Measurements from ENCODE around the gene ACOT7. TPM values are rescaled to one million over a fixed set of nuclear protein-coding genes. Genes with fewer than 3 reads are reported as not detected.
"Not testable (repeated sequence)": the region's sequence is repeated elsewhere in the genome, so short reads cannot be mapped to it uniquely, and the experiment has no call there.

ACOT7 gene
- total RNA-seq, 1 donor from 2014 or later = 23.1 TPM

GRCh38 chr1:6396998-6397397 is 3.4 kb upstream of the ACOT7 start:
- DNase-seq (ENCODE audit: low read depth) = no peak

- DNase-seq (ENCODE audit: low read depth) = not testable (repeated sequence)
Observed at GRCh38 chr1:6395781-6396244, 2.2 kb upstream of the ACOT7 start.

- DNase-seq (ENCODE audit: low read depth) = not testable (repeated sequence)
Observed at GRCh38 chr1:6395130-6395529, 1.6 kb upstream of the ACOT7 start.

- no peak for DNase-seq (ENCODE audit: low read depth)
Observed at GRCh38 chr1:6392809-6393399, 663 bp downstream of the ACOT7 start.

GRCh38 chr1:6391951-6392808 is 1.4 kb downstream of the ACOT7 start:
- DNase-seq (ENCODE audit: low read depth) = peak; percentile 36

- DNase-seq (ENCODE audit: low read depth) = no peak
Observed at GRCh38 chr1:6389971-6390370, 3.6 kb downstream of the ACOT7 start.

- DNase-seq (ENCODE audit: low read depth) = peak; percentile 25
Observed at GRCh38 chr1:6386371-6386949, 7.1 kb downstream of the ACOT7 start.

- peak; percentile 64 for DNase-seq (ENCODE audit: low read depth)
Observed at GRCh38 chr1:6385488-6386191, 7.9 kb downstream of the ACOT7 start.

- no peak for DNase-seq (ENCODE audit: low read depth)
Observed at GRCh38 chr1:6384962-6385361, 8.6 kb downstream of the ACOT7 start.

GRCh38 chr1:6384135-6384534 is 9.4 kb downstream of the ACOT7 start:
- no peak for DNase-seq (ENCODE audit: low read depth)

- no peak for DNase-seq (ENCODE audit: low read depth)
Observed at GRCh38 chr1:6380037-6380436, 13.5 kb downstream of the ACOT7 start.

GRCh38 chr1:6378096-6378746 is 15.3 kb downstream of the ACOT7 start:
- DNase-seq (ENCODE audit: low read depth) = no peak

- DNase-seq (ENCODE audit: low read depth) = no peak
Observed at GRCh38 chr1:6373961-6374720, 19.4 kb downstream of the ACOT7 start.

GRCh38 chr1:6372236-6372635 is 21.3 kb downstream of the ACOT7 start:
- not testable (repeated sequence) for DNase-seq (ENCODE audit: low read depth)

GRCh38 chr1:6370006-6370405 is 23.6 kb downstream of the ACOT7 start:
- DNase-seq (ENCODE audit: low read depth) = no peak

GRCh38 chr1:6367381-6368012 is 26.1 kb downstream of the ACOT7 start:
- DNase-seq (ENCODE audit: low read depth) = no peak

GRCh38 chr1:6365047-6365446 is 28.5 kb downstream of the ACOT7 start:
- no peak for DNase-seq (ENCODE audit: low read depth)

GRCh38 chr1:6363085-6363884 is 30.3 kb downstream of the ACOT7 start:
- peak; percentile 49 for DNase-seq (ENCODE audit: low read depth)

- DNase-seq (ENCODE audit: low read depth) = no peak
Observed at GRCh38 chr1:6361124-6361775, 32.3 kb downstream of the ACOT7 start.

All from renal cortical epithelial cell (primary cell).